Stimulated activated CD4-positive, alpha-beta T cell treated with anti-CD3 and anti-CD28 coated beads, Interleukin-15, amount 100 ng/mL, for 24 hours (primary cell): Measurements from ENCODE around the gene PNPLA6.
"Not testable (repeated sequence)": the region's sequence is repeated elsewhere in the genome, so short reads cannot be mapped to it uniquely, and the experiment has no call there.

Experiments
- DNase-seq: peaks from one replicate; pipeline ENCODE4 v3.0.0-alpha.2; 2020

The PNPLA6 gene

GRCh38 chr19:7556696-7557315, 21.3 kb downstream of the PNPLA6 start:
- no peak for DNase-seq

- DNase-seq = no peak
Observed at GRCh38 chr19:7558667-7559066, 23.1 kb downstream of the PNPLA6 start.

- no peak for DNase-seq
Observed at GRCh38 chr19:7559102-7559501, 23.6 kb downstream of the PNPLA6 start.

- no peak for DNase-seq
Observed at GRCh38 chr19:7560255-7560654, 24.7 kb downstream of the PNPLA6 start.

- DNase-seq = no peak
Observed at GRCh38 chr19:7561325-7561724, 25.8 kb downstream of the PNPLA6 start.

GRCh38 chr19:7562646-7563393, 27.3 kb downstream of the PNPLA6 start:
- no peak for DNase-seq

- DNase-seq = no peak
Observed at GRCh38 chr19:7564866-7565265, 29.3 kb downstream of the PNPLA6 start.

GRCh38 chr19:7565332-7565731, 29.8 kb downstream of the PNPLA6 start:
- DNase-seq = no peak

- no peak for DNase-seq
Observed at GRCh38 chr19:7570761-7571160, 35.2 kb downstream of the PNPLA6 start.

GRCh38 chr19:7575434-7576040, 40.0 kb downstream of the PNPLA6 start:
- peak; percentile 25 for DNase-seq

- DNase-seq = not testable (repeated sequence)
Observed at GRCh38 chr19:7577422-7577821, 41.9 kb downstream of the PNPLA6 start.

GRCh38 chr19:7578127-7578526, 42.6 kb downstream of the PNPLA6 start:
- DNase-seq = no peak

GRCh38 chr19:7579182-7579581, 43.7 kb downstream of the PNPLA6 start:
- DNase-seq = no peak

GRCh38 chr19:7582446-7582845, 46.9 kb downstream of the PNPLA6 start:
- no peak for DNase-seq

GRCh38 chr19:7589822-7590221, 54.3 kb downstream of the PNPLA6 start:
- no peak for DNase-seq

- DNase-seq = no peak
Observed at GRCh38 chr19:7590256-7590655, 54.7 kb downstream of the PNPLA6 start.

- DNase-seq = peak; percentile 63
Observed at GRCh38 chr19:7595466-7596133, 60.1 kb downstream of the PNPLA6 start, which contains the start of gene CAMSAP3. CAMSAP3 (plus strand) TSS chr19:7595863; CDS start chr19:7596003, 140 bp downstream.

GRCh38 chr19:7596211-7596937, 60.9 kb downstream of the PNPLA6 start:
- no peak for DNase-seq

GRCh38 chr19:7597689-7598088, 62.2 kb downstream of the PNPLA6 start:
- no peak for DNase-seq

GRCh38 chr19:7598180-7598579, 62.7 kb downstream of the PNPLA6 start:
- DNase-seq = no peak

- DNase-seq = no peak
Observed at GRCh38 chr19:7600721-7601120, 65.2 kb downstream of the PNPLA6 start.

- no peak for DNase-seq
Observed at GRCh38 chr19:7602240-7602934, 66.9 kb downstream of the PNPLA6 start.
